ENCODE results near the gene ZAR1L.

DNA sequence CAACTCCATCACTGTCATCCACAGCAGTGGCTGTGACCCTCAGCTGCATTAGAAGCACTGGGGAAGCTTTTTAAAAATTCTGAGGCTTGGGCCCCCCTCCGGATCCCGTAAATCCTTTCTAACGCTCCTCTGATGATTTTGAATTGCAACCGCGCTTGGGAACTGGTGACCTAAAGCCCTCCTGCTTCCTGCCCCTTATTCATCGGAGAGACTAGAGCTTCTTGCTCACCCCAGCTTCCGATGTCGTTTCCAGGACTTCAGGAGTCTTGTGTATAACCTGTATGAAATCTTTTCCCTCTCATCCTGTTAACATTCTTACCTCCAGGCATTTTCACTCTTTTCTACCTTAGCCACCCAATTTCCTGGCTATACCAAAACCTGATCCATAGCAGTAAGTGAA lies 14.8 kb downstream of the ZAR1L start:
- TF ChIP-seq, protein P1, sequence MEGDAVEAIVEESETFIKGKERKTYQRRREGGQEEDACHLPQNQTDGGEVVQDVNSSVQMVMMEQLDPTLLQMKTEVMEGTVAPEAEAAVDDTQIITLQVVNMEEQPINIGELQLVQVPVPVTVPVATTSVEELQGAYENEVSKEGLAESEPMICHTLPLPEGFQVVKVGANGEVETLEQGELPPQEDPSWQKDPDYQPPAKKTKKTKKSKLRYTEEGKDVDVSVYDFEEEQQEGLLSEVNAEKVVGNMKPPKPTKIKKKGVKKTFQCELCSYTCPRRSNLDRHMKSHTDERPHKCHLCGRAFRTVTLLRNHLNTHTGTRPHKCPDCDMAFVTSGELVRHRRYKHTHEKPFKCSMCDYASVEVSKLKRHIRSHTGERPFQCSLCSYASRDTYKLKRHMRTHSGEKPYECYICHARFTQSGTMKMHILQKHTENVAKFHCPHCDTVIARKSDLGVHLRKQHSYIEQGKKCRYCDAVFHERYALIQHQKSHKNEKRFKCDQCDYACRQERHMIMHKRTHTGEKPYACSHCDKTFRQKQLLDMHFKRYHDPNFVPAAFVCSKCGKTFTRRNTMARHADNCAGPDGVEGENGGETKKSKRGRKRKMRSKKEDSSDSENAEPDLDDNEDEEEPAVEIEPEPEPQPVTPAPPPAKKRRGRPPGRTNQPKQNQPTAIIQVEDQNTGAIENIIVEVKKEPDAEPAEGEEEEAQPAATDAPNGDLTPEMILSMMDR (conservative IDR thresholded peaks at IDR 0.05; ENCODE audit: low read depth, low read length) = no peak
- TF ChIP-seq BHLHE40 (IDR thresholded peaks at IDR 0.05; ENCODE audit: low read depth, low read length) = no peak
- no peak for TF ChIP-seq RAD21 (IDR thresholded peaks at IDR 0.05; ENCODE audit: low read length)
